ENCODE data around the gene LRTM2. TPM values are rescaled to one million over a fixed set of nuclear protein-coding genes. Genes with fewer than 3 reads are reported as not detected.

The LRTM2 gene
- total and polyA plus RNA-seq, 9 of the 15 experiments (the other 6 are each of a cell fraction or from before 2014, with no cell fraction given): 0.09 TPM; not detected in 8

DNA sequence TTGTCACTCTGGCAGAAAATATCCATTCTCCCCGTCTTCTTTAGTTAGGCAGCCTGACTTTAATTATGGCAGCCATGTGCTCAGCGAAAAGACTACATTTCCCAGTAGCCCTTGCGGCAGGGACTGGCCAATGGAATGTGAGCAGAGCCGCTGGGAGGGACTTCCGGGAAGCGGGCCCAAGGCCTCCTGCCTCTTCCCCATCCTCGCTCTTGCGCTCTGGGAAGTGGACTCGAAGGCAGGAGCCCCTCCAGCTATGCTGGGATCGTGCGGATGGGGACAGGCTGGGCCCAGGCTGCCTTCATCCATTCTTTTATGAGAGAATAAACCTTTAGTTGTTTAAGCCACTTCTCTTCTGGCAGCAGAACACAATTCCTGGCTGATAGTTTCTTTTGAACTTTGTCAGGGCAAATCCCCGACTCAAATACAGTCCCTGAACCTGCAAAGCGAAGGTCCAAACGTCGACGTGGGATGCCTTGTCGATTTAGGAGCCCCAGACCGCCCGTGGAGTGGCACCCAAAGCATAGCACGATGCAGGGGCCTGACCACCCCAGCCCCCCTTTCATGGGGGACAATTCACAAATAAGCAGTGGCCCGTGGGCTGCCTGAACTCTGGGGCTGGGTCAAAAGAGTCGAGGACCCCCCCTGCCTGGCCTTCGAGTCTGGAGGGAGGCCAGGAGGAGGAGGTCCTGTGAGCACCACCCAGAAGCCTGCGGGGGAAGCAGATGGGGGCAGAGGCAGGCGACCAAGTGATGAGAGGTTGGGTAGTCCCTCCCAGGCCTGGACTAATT lies 15.6 kb upstream of the LRTM2 start:
- H3K79me2 ChIP-seq (ENCODE audit: control insufficient read depth, insufficient read depth, low read length): no peaks in the 10 kb centered on the region
- 19% methylated on average over 18 of the region's 25 CpGs for WGBS (ENCODE audit: insufficient coverage, low coverage, missing lambda C conversion rate)
- H2AFZ ChIP-seq (ENCODE audit: low read depth, low read length): peak overlapping the region; percentile 97
- FAIRE-seq (peak; percentile 97), ATAC-seq (peak; percentile 97), DNase-seq (ENCODE audit: extremely low read depth in 1 of 4, low spot score in 3 of 4) (peak; percentile 86 to 90 (median 90))
- H3K36me3 ChIP-seq (ENCODE audit: control insufficient read depth, insufficient read depth, low read length): no peaks in the 10 kb centered on the region
- H3K4me3 ChIP-seq: no peak overlapping the region
- intact Hi-C loops (cut with micrococcal nuclease): no loop called here
- H3K9ac ChIP-seq (ENCODE audit: insufficient read depth in 1 of 2, low read depth in 2 of 2, low read length in 2 of 2): no peak overlapping the region
- ChIA-PET POLR2A (interaction anchor here (0.6 kb wide), 1 partner anchor 154 kb away, joined by 3 read pairs; no protein-coding TSS in a partner anchor), CTCF (ENCODE audit: low intra/inter-chr PET ratio) (no interaction called here)
- H3K27ac ChIP-seq (ENCODE audit: extremely low read depth, low read depth, low read length): no peak overlapping the region
- no peaks in the 10 kb centered on the region for H3K9me1 ChIP-seq (ENCODE audit: control insufficient read depth, insufficient read depth, low read length)
- no peaks in the 10 kb centered on the region for H4K20me1 ChIP-seq (replicated peaks; ENCODE audit: control insufficient read depth, insufficient read depth, low read length)
- BruUV-seq (replicated peaks): no TSS peak
- peaks cover 11 to 21% of the 10 kb centered on the region in 2 experiments for H3K4me1 ChIP-seq (replicated peaks in 1 of 2; ENCODE audit: control insufficient read depth in 2 of 2, insufficient read depth in 2 of 2, low read length in 2 of 2)
- in situ Hi-C loops (cut with MboI): no loop called here
- no peaks in the 10 kb centered on the region for H3K27me3 ChIP-seq (ENCODE audit: control insufficient read depth in 2 of 2, insufficient read depth in 2 of 2, low read length in 2 of 2)
- no peaks in the 10 kb centered on the region for H3K9me3 ChIP-seq (replicated peaks; ENCODE audit: control insufficient read depth, insufficient read depth, low read depth, low read length)
- peak overlapping the region; percentile 43 for H3K4me2 ChIP-seq (ENCODE audit: insufficient read depth, low read length)
- TF ChIP-seq DIDO1 (tag; IDR thresholded peaks at IDR 0.05; ENCODE audit: low read depth) (peak; percentile 47; the same call in 1 of the 2 replicates), ZNF274 (IDR thresholded peaks at IDR 0.05; ENCODE audit: borderline replicate concordance, low read depth, low read length) (no peak), CBX3 (IDR thresholded peaks at IDR 0.05; ENCODE audit: borderline replicate concordance in 1 of 2, low read length in 2 of 2) (peak in 1 of 2 experiments; percentile 69; a peak in 2 of 3 replicates), FUS (optimal IDR thresholded peaks at IDR 0.05; ENCODE audit: low read depth, low read length) (no peak), ZNF696 (CRISPR knock-in tag; conservative IDR thresholded peaks at IDR 0.05) (no peak), EHMT2 (IDR thresholded peaks at IDR 0.05) (no peak), DNMT1 (IDR thresholded peaks at IDR 0.05) (no peak), FOXM1 (IDR thresholded peaks at IDR 0.05; ENCODE audit: low read depth) (no peak), FOXM1 (CRISPR knock-in tag; IDR thresholded peaks at IDR 0.05; ENCODE audit: low read depth) (no peak), ZBED1 (IDR thresholded peaks at IDR 0.05) (no peak), CXXC5 (CRISPR knock-in tag; IDR thresholded peaks at IDR 0.05) (peak; percentile 53), PYGO2 (tag; IDR thresholded peaks at IDR 0.05) (no peak), PHB (CRISPR knock-in tag; IDR thresholded peaks at IDR 0.05) (no peak), PPARD (CRISPR knock-in tag; IDR thresholded peaks at IDR 0.05) (no peak), HNRNPLL (IDR thresholded peaks at IDR 0.05; ENCODE audit: low read depth, low read length, poor library complexity, severe bottlenecking) (no peak), NRF1 (conservative IDR thresholded peaks at IDR 0.05 in 1 of 2, IDR thresholded peaks at IDR 0.05 in 1 of 2) (peak; percentile 30 to 47; a peak in 2 of 4 replicates)
- TF ChIP-seq, protein P1, sequence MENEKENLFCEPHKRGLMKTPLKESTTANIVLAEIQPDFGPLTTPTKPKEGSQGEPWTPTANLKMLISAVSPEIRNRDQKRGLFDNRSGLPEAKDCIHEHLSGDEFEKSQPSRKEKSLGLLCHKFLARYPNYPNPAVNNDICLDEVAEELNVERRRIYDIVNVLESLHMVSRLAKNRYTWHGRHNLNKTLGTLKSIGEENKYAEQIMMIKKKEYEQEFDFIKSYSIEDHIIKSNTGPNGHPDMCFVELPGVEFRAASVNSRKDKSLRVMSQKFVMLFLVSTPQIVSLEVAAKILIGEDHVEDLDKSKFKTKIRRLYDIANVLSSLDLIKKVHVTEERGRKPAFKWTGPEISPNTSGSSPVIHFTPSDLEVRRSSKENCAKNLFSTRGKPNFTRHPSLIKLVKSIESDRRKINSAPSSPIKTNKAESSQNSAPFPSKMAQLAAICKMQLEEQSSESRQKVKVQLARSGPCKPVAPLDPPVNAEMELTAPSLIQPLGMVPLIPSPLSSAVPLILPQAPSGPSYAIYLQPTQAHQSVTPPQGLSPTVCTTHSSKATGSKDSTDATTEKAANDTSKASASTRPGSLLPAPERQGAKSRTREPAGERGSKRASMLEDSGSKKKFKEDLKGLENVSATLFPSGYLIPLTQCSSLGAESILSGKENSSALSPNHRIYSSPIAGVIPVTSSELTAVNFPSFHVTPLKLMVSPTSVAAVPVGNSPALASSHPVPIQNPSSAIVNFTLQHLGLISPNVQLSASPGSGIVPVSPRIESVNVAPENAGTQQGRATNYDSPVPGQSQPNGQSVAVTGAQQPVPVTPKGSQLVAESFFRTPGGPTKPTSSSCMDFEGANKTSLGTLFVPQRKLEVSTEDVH (IDR thresholded peaks at IDR 0.05; ENCODE audit: low read depth, partially characterized antibody): no peak
- TF ChIP-seq, protein P2, sequence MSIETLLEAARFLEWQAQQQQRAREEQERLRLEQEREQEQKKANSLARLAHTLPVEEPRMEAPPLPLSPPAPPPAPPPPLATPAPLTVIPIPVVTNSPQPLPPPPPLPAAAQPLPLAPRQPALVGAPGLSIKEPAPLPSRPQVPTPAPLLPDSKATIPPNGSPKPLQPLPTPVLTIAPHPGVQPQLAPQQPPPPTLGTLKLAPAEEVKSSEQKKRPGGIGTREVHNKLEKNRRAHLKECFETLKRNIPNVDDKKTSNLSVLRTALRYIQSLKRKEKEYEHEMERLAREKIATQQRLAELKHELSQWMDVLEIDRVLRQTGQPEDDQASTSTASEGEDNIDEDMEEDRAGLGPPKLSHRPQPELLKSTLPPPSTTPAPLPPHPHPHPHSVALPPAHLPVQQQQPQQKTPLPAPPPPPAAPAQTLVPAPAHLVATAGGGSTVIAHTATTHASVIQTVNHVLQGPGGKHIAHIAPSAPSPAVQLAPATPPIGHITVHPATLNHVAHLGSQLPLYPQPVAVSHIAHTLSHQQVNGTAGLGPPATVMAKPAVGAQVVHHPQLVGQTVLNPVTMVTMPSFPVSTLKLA (conservative IDR thresholded peaks at IDR 0.05): 0 out of 4 replicates have a peak, but pooled peaks of 1 of the 2 experiments have one; percentile 25
- TF ChIP-seq, protein P3, sequence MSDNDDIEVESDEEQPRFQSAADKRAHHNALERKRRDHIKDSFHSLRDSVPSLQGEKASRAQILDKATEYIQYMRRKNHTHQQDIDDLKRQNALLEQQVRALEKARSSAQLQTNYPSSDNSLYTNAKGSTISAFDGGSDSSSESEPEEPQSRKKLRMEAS (CRISPR knock-in tag; IDR thresholded peaks at IDR 0.05): peak; percentile 71

Measured in K562 (cell line).